ENCODE results near the gene FNTB. TPM values are rescaled to one million over a fixed set of nuclear protein-coding genes. Genes with fewer than 3 reads are reported as not detected.

Gene FNTB
- total and polyA plus RNA-seq, 2 of the 8 experiments (the other 6 are each of a cell fraction or from before 2014, with no cell fraction given): 16.0 to 20.7 TPM

- CTCF ChIA-PET (ENCODE audit: partially characterized antibody): interaction anchor here (0.6 to 6.7 kb wide), 18 partner anchors 9 to 254 kb away, joined by 3 to 45 read pairs (median 4); partner anchors contain the start of gene FNTB
- peak overlapping the region; percentile 54; the same call in 1 of the 2 replicates for H2BK5ac ChIP-seq (ENCODE audit: low read depth, low read length)
- peaks cover 0 to 10% of the 10 kb centered on the region in 2 experiments for H4K20me1 ChIP-seq (replicated peaks in 1 of 2; ENCODE audit: control insufficient read depth in 1 of 2, insufficient read depth in 2 of 2, low read length in 2 of 2)
- no peak overlapping the region for H2BK15ac ChIP-seq (ENCODE audit: low read length)
- FAIRE-seq (no peak), DNase-seq (ENCODE audit: low read depth in 1 of 2, low spot score in 2 of 2) (no peak)
- H4K5ac ChIP-seq (ENCODE audit: insufficient read length, low read depth, low read length): no peak overlapping the region
- POLR2A ChIA-PET (ENCODE audit: partially characterized antibody): interaction anchor here (0.7 to 2.2 kb wide), 7 partner anchors 9 to 30 kb away, joined by 3 to 8 read pairs (median 6); partner anchors contain the start of gene FNTB
- H3K79me1 ChIP-seq (ENCODE audit: low read depth, low read length): peaks cover 7% of the 10 kb centered on the region
- peaks cover 0 to 5% (median 1%) of the 10 kb centered on the region in 4 experiments; a peak in 2 of 8 replicates for H3K36me3 ChIP-seq (ENCODE audit: control insufficient read depth in 2 of 4, insufficient read depth in 4 of 4, low read length in 3 of 4)
- no peak overlapping the region for H2BK20ac ChIP-seq (ENCODE audit: low read length)
- H3K23me2 ChIP-seq (ENCODE audit: low read depth, low read length): no peaks in the 10 kb centered on the region
- H2AFZ ChIP-seq (ENCODE audit: low read length): no peak overlapping the region
- 70% methylated on average over 8 of the region's 8 CpGs; no CpG with 5 or more reads in 1 of the 2 experiments for WGBS, 2 experiments (ENCODE audit: extremely low coverage in 1 of 2, insufficient coverage in 1 of 2, insufficient read length in 1 of 2, insufficient replicate concordance in 2 of 2, low coverage in 1 of 2, low lambda C conversion rate in 2 of 2, missing lambda C conversion rate in 1 of 2)
- no peak overlapping the region for H3K27ac ChIP-seq (ENCODE audit: low read depth, low read length)
- H4K8ac ChIP-seq (ENCODE audit: extremely low read depth, insufficient read depth, low read length): no peak overlapping the region
- no peak overlapping the region for H3K4ac ChIP-seq (replicated peaks; ENCODE audit: insufficient read length, low read depth, low read length)
- no peak overlapping the region for H4K91ac ChIP-seq (replicated peaks; ENCODE audit: insufficient read length, low read length)
- 0 out of 2 replicates have a peak overlapping the region, but pooled peaks have one; percentile 12 for H2BK12ac ChIP-seq (ENCODE audit: low read depth, low read length)
- H3K79me2 ChIP-seq (ENCODE audit: control insufficient read depth in 1 of 2, insufficient read depth in 2 of 2, low read length in 2 of 2): peaks cover 0 to 5% of the 10 kb centered on the region in 2 experiments; a peak in 1 of 4 replicates
- no peak overlapping the region for H3K14ac ChIP-seq (ENCODE audit: insufficient read length)
- H3K4me2 ChIP-seq (ENCODE audit: insufficient read depth in 1 of 2, low read depth in 2 of 2, low read length in 2 of 2): peak overlapping the region; percentile 0 to 9; a peak in 1 of 4 replicates
- no peak overlapping the region for H3K9ac ChIP-seq (replicated peaks in 1 of 4; ENCODE audit: extremely low read depth in 1 of 4, low read depth in 3 of 4, low read length in 3 of 4)
- H3K23ac ChIP-seq (ENCODE audit: insufficient read length): no peak overlapping the region
- no peak overlapping the region for H3K4me3 ChIP-seq (ENCODE audit: extremely low read depth in 1 of 4, insufficient read depth in 2 of 4, low read depth in 3 of 4, low read length in 4 of 4)
- no peak overlapping the region for H3K56ac ChIP-seq (replicated peaks; ENCODE audit: insufficient read length, low read depth, low read length)
- TF ChIP-seq TAF7 (optimal IDR thresholded peaks at IDR 0.05; ENCODE audit: borderline replicate concordance, low read depth, low read length) (peak; percentile 35), SP1 (IDR thresholded peaks at IDR 0.05; ENCODE audit: low read depth, low read length) (no peak)
- no peak overlapping the region for H3K18ac ChIP-seq (ENCODE audit: extremely low read depth, low read length)
- H3K4me1 ChIP-seq (replicated peaks in 1 of 4; ENCODE audit: control insufficient read depth in 3 of 4, insufficient read depth in 4 of 4, low read length in 3 of 4): peaks cover 13 to 26% (median 20%) of the 10 kb centered on the region in 4 experiments
- peak overlapping the region; percentile 19 for H2BK120ac ChIP-seq (replicated peaks; ENCODE audit: low read depth, low read length)
- H3K27me3 ChIP-seq (replicated peaks in 1 of 4; ENCODE audit: control insufficient read depth in 3 of 4, extremely low read depth in 1 of 4, insufficient read depth in 3 of 4, low read length in 3 of 4): no peaks in the 10 kb centered on the region
- no peaks in the 10 kb centered on the region for H3K9me3 ChIP-seq (ENCODE audit: insufficient read depth in 2 of 2, low read depth in 1 of 2, low read length in 1 of 2)
- peak overlapping the region; percentile 40; the same call in 1 of the 2 replicates for H2AK5ac ChIP-seq (ENCODE audit: low read depth, low read length)
These were observed 29.8 kb upstream of the FNTB start for GRCh38 chr14:64956697-64957406.
